ENCODE results near the gene XRCC2.

- TF ChIP-seq CTCF (IDR thresholded peaks at IDR 0.05) (no peak), EZH2 (IDR thresholded peaks at IDR 0.05; ENCODE audit: borderline replicate concordance, insufficient read depth, low read depth, low read length, poor library complexity, severe bottlenecking) (no peak)
Observed at GRCh38 chr7:152637161-152637560, 38.8 kb downstream of the XRCC2 start.

All from B cell (primary cell).